ENCODE data around the gene SFMBT1. TPM values are rescaled to one million over a fixed set of nuclear protein-coding genes. Genes with fewer than 3 reads are reported as not detected.

The SFMBT1 gene
- total RNA-seq, 2 donors from 2014 or later, result 6.9 to 17.6 TPM

DNA sequence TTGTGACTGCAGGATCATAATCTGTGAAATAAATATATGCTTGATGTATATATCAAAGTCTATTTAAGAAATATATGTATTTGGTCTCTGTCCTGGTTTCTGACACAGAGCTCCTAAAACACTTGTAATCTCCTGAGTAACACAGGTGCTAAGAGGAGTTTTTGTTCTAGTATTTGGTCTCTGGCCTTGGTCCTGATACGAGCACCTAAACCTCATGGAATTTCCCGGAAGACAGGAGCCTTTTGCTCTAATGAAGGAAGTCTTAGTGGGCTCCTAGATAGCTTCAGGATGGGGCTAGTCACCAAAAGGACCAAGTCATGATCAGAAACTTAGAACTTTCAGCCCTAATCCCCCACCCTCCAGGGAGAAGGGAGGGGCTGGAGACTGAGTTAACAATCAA lies 191.9 kb downstream of the SFMBT1 start:
- Histone ChIP-seq H3K9me3 (no peaks in the 10 kb centered on the region), H3K27ac (no peak overlapping the region), H3K27me3 (no peaks in the 10 kb centered on the region), H3K4me3 (no peak overlapping the region), H3K4me1 (no peaks in the 10 kb centered on the region), H3K36me3 (replicated peaks in 1 of 2; ENCODE audit: insufficient read depth in 1 of 2, low read depth in 2 of 2) (peaks cover 0 to 3% of the 10 kb centered on the region in 2 donors)
- ATAC-seq (no peak), DNase-seq (no peak)
- WGBS, 2 donors, result 69 to 81% methylated on average over 2 of the region's 2 CpGs
- no peak for TF ChIP-seq POLR2A (IDR thresholded peaks at IDR 0.05)
- TF ChIP-seq, protein P1, sequence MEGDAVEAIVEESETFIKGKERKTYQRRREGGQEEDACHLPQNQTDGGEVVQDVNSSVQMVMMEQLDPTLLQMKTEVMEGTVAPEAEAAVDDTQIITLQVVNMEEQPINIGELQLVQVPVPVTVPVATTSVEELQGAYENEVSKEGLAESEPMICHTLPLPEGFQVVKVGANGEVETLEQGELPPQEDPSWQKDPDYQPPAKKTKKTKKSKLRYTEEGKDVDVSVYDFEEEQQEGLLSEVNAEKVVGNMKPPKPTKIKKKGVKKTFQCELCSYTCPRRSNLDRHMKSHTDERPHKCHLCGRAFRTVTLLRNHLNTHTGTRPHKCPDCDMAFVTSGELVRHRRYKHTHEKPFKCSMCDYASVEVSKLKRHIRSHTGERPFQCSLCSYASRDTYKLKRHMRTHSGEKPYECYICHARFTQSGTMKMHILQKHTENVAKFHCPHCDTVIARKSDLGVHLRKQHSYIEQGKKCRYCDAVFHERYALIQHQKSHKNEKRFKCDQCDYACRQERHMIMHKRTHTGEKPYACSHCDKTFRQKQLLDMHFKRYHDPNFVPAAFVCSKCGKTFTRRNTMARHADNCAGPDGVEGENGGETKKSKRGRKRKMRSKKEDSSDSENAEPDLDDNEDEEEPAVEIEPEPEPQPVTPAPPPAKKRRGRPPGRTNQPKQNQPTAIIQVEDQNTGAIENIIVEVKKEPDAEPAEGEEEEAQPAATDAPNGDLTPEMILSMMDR (IDR thresholded peaks at IDR 0.05), result no peak
- intact Hi-C loops (cut with DNase I), result loop anchor here (5.0 kb wide), 1 partner anchor 223 kb away; no protein-coding TSS in a partner anchor

Other genes starting within 250 kb of the SFMBT1 start
- gene ITIH4, start 215.4 kb downstream of the SFMBT1 start, total RNA-seq, result 10 to 100 TPM; 60.7 to 86.7 TPM
- gene MUSTN1, start 211.1 kb downstream of the SFMBT1 start, total RNA-seq, result 1 to 10 TPM in 1 of 2 donors, not detected in 1; 3.9 TPM
- 10 to 100 TPM; 13.0 to 63.0 TPM for gene STIMATE, start 148.5 kb downstream of the SFMBT1 start, total RNA-seq
- 10 to 100 TPM; 10.6 to 19.8 TPM for gene RFT1, start 84.4 kb upstream of the SFMBT1 start, total RNA-seq
- gene PRKCD, start 115.1 kb upstream of the SFMBT1 start, total RNA-seq, result 10 to 100 TPM; 15.5 to 16.9 TPM
- 100 to 1,000 TPM in 1 of 2 donors, 10 to 100 TPM in 1; 96.6 to 208 TPM for gene TKT, start 209.9 kb upstream of the SFMBT1 start, total RNA-seq